GM12878 (cell line): Measurements from ENCODE around the gene MAP4K2. TPM values are rescaled to one million over a fixed set of nuclear protein-coding genes. Genes with fewer than 3 reads are reported as not detected.

Experiments used
- CBX5 ChIP-seq: sonication (generic); IDR thresholded peaks from 2 replicates; pipeline ENCODE4 v1.6.1; 2016; ENCODE audit warnings: low read depth, moderate library complexity, mild to moderate bottlenecking, inconsistent platforms
- FOS ChIP-seq: IDR thresholded peaks from 3 replicates; pipeline ENCODE4 v1.6.1; 2011; ENCODE audit warnings: borderline replicate concordance; ENCODE audit not compliant: insufficient read length; ENCODE audit errors: extremely low read depth
- FOXM1 ChIP-seq: IDR thresholded peaks from 2 replicates; pipeline ENCODE4 v1.6.1; 2012; ENCODE audit warnings: low read depth, mild to moderate bottlenecking, inconsistent platforms, low read length, moderate library complexity
- HDAC6 ChIP-seq: fragments of 200-600 bp; sonication (generic); IDR thresholded peaks from one replicate; pipeline ENCODE4 v1.8.0; 2017; ENCODE audit warnings: antibody characterized with exemption; ENCODE audit not compliant: unreplicated experiment
- HDGF ChIP-seq: fragments of 450-650 bp; IDR thresholded peaks from 2 replicates; pipeline ENCODE4 v1.6.1; 2016; ENCODE audit warnings: antibody characterized with exemption
- HSF1 ChIP-seq: fragments of 150-350 bp; IDR thresholded peaks from 2 replicates; pipeline ENCODE4 v1.6.1; 2014; ENCODE audit warnings: mild to moderate bottlenecking, low read depth, low read length
- MEF2A ChIP-seq: IDR thresholded peaks from 2 replicates; pipeline ENCODE4 v1.6.1; 2011; ENCODE audit warnings: low read depth, mild to moderate bottlenecking, low read length, moderate library complexity; ENCODE audit not compliant: insufficient read depth
- MLLT1 ChIP-seq: fragments of 450-650 bp; IDR thresholded peaks from 2 replicates; pipeline ENCODE4 v1.6.1; 2016; ENCODE audit warnings: mild to moderate bottlenecking
- MTA3 ChIP-seq: IDR thresholded peaks from 2 replicates; pipeline ENCODE4 v1.6.1; 2012; ENCODE audit warnings: low read length, inconsistent platforms, borderline replicate concordance
- MXI1 ChIP-seq: fragments of 150-350 bp; IDR thresholded peaks from 2 replicates; pipeline ENCODE4 v1.6.1; 2011; ENCODE audit warnings: low read depth, mild to moderate bottlenecking, inconsistent platforms, low read length, improper control_type of control experiment
- NBN ChIP-seq: fragments of 450-650 bp; IDR thresholded peaks from 2 replicates; pipeline ENCODE4 v1.6.1; 2016
- NFIC ChIP-seq: IDR thresholded peaks from 2 replicates; pipeline ENCODE4 v1.6.1; 2012; ENCODE audit warnings: low read depth, mild to moderate bottlenecking, inconsistent platforms, low read length, moderate library complexity
- PKNOX1 ChIP-seq: fragments of 450-650 bp; IDR thresholded peaks from 2 replicates; pipeline ENCODE4 v1.6.1; 2016; ENCODE audit warnings: mild to moderate bottlenecking
- PML ChIP-seq: IDR thresholded peaks from 2 replicates; pipeline ENCODE4 v1.6.1; 2012; ENCODE audit warnings: low read length, inconsistent platforms
- POLR2A ChIP-seq: IDR thresholded peaks from 2 replicates; pipeline ENCODE4 v1.6.1; 2011; ENCODE audit warnings: low read depth, mild to moderate bottlenecking, low read length
- SIN3A ChIP-seq: IDR thresholded peaks from 2 replicates; pipeline ENCODE4 v1.6.1; 2012; ENCODE audit warnings: low read depth, low read length, improper control_type of control experiment
- SMC3 ChIP-seq: IDR thresholded peaks from 2 replicates; pipeline ENCODE4 v1.6.1; 2011; ENCODE audit warnings: low read length, improper control_type of control experiment, borderline replicate concordance
- SRF ChIP-seq, 2 experiments: IDR thresholded peaks; 2 replicates each; pipeline ENCODE4 v1.6.1; 2011; ENCODE audit warnings: low read depth in 2 of 2, low read length in 2 of 2, mild to moderate bottlenecking in 1 of 2, moderate library complexity in 1 of 2
- polyA plus RNA-seq, 11 experiments: library from polyadenylated mRNA; depleted of rRNA in 4 of 11; unstranded in 6 of 11; stranded (reverse) in 5 of 11; fragments of >200 nt; fragmentation: Nextera tagmentation in 4 of 11; fragmentation: Illumina TruSeq in 1 of 11; extraction: Ambion mirVana in 4 of 11; extraction: Trizol in 1 of 11; gene quantifications; 1 replicate in 1 of 11; 2 replicates in 10 of 11; pipeline versions ENCODE4 v1.2.1 to v1.2.3, GENCODE V29; 2011 to 2016; ENCODE audit warnings: inconsistent platforms in 2 of 11, missing spikeins in 2 of 11, low read depth in 1 of 11
- total RNA-seq, 4 experiments: library from RNA; depleted of rRNA in 3 of 4; stranded (reverse); fragments of >200 nt in 3 of 4; fragmentation: Illumina TruSeq in 1 of 4; extraction: Trizol in 1 of 4; gene quantifications; 2 replicates each; pipeline versions ENCODE4 v1.2.1 to v1.2.3, GENCODE V29; 2013 to 2021
- TF ChIP-seq, protein P1 (sequence below): fragments of 450-650 bp; IDR thresholded peaks from 2 replicates; pipeline ENCODE4 v1.6.1; 2016; ENCODE audit warnings: mild to moderate bottlenecking, moderate library complexity, borderline replicate concordance
- TF ChIP-seq, protein P2 (sequence below): IDR thresholded peaks from 2 replicates; pipeline ENCODE4 v1.6.1; 2011; ENCODE audit warnings: borderline replicate concordance, low read depth, mild to moderate bottlenecking, moderate library complexity, mixed read lengths, low read length; ENCODE audit not compliant: insufficient read depth; ENCODE audit errors: extremely low read length

MAP4K2 gene
- total and polyA plus RNA-seq, 10 of the 15 experiments (the other 5 are each of a cell fraction or from before 2014, with no cell fraction given): 0.98 to 78.1 (median 48.9) TPM

GRCh38 chr11:64778473-64779298 is 24.3 kb downstream of the MAP4K2 start, which contains the start of gene SF1 (continued):
- peak; percentile 96 for TF ChIP-seq PKNOX1
- TF ChIP-seq HDAC6: no peak
- 0 out of 4 replicates have a peak, but pooled peaks have one; percentile 7 to 27 for TF ChIP-seq SRF (IDR thresholded peaks at IDR 0.05; ENCODE audit: low read depth in 2 of 2, low read length in 2 of 2)
- TF ChIP-seq MXI1: peak; percentile 80
- peak; percentile 98 for TF ChIP-seq HDGF
- TF ChIP-seq MTA3: no peak
- TF ChIP-seq SIN3A: no peak
- TF ChIP-seq POLR2A: peak; percentile 97
- peak; percentile 13; the same call in 1 of the 2 replicates for TF ChIP-seq MLLT1
- no peak for TF ChIP-seq SMC3
- TF ChIP-seq, protein P1, sequence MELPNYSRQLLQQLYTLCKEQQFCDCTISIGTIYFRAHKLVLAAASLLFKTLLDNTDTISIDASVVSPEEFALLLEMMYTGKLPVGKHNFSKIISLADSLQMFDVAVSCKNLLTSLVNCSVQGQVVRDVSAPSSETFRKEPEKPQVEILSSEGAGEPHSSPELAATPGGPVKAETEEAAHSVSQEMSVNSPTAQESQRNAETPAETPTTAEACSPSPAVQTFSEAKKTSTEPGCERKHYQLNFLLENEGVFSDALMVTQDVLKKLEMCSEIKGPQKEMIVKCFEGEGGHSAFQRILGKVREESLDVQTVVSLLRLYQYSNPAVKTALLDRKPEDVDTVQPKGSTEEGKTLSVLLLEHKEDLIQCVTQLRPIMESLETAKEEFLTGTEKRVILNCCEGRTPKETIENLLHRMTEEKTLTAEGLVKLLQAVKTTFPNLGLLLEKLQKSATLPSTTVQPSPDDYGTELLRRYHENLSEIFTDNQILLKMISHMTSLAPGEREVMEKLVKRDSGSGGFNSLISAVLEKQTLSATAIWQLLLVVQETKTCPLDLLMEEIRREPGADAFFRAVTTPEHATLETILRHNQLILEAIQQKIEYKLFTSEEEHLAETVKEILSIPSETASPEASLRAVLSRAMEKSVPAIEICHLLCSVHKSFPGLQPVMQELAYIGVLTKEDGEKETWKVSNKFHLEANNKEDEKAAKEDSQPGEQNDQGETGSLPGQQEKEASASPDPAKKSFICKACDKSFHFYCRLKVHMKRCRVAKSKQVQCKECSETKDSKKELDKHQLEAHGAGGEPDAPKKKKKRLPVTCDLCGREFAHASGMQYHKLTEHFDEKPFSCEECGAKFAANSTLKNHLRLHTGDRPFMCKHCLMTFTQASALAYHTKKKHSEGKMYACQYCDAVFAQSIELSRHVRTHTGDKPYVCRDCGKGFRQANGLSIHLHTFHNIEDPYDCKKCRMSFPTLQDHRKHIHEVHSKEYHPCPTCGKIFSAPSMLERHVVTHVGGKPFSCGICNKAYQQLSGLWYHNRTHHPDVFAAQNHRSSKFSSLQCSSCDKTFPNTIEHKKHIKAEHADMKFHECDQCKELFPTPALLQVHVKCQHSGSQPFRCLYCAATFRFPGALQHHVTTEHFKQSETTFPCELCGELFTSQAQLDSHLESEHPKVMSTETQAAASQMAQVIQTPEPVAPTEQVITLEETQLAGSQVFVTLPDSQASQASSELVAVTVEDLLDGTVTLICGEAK: peak; percentile 74; the same call in 1 of the 2 replicates
- no peak for TF ChIP-seq FOXM1
- peak; percentile 62 for TF ChIP-seq NBN
- TF ChIP-seq HSF1: no peak
- TF ChIP-seq MEF2A: 0 out of 2 replicates have a peak, but pooled peaks have one; percentile 24
- no peak; the same call in 1 of the 2 replicates for TF ChIP-seq PML
- TF ChIP-seq, protein P2, sequence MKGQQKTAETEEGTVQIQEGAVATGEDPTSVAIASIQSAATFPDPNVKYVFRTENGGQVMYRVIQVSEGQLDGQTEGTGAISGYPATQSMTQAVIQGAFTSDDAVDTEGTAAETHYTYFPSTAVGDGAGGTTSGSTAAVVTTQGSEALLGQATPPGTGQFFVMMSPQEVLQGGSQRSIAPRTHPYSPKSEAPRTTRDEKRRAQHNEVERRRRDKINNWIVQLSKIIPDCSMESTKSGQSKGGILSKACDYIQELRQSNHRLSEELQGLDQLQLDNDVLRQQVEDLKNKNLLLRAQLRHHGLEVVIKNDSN: no peak
- TF ChIP-seq FOS: no peak
- no peak for TF ChIP-seq NFIC
- TF ChIP-seq CBX5: no peak
